EL (cell line): ENCODE measurements around the gene CCDC201.

Source experiments
- DNase-seq: peaks from one replicate; pipeline ENCODE4 v3.0.0-alpha.2; 2016

Gene CCDC201

GRCh38 chr7:45892407-45893035, 19.6 kb upstream of the CCDC201 start:
- no peak for DNase-seq

GRCh38 chr7:45891462-45892402, 18.9 kb upstream of the CCDC201 start:
- DNase-seq: no peak

GRCh38 chr7:45890902-45891461, 18.1 kb upstream of the CCDC201 start:
- DNase-seq: peak; percentile 57

- DNase-seq: no peak
Observed at GRCh38 chr7:45890125-45890901, 17.4 kb upstream of the CCDC201 start.

GRCh38 chr7:45889367-45890067, 16.6 kb upstream of the CCDC201 start:
- no peak for DNase-seq

GRCh38 chr7:45888993-45889366, 16.1 kb upstream of the CCDC201 start:
- DNase-seq: no peak

GRCh38 chr7:45888185-45888992, 15.5 kb upstream of the CCDC201 start, which contains the start of gene IGFBP1:
TSS of gene IGFBP1 (plus strand) at chr7:45888488. CDS start at chr7:45888653, 165 bp downstream.
- DNase-seq: peak; percentile 25

GRCh38 chr7:45886931-45887667, 14.2 kb upstream of the CCDC201 start:
- DNase-seq: no peak

GRCh38 chr7:45885264-45885882, 12.5 kb upstream of the CCDC201 start:
- peak; percentile 59 for DNase-seq

- DNase-seq: no peak
Observed at GRCh38 chr7:45884136-45884535, 11.3 kb upstream of the CCDC201 start.

- no peak for DNase-seq
Observed at GRCh38 chr7:45882465-45882810, 9.6 kb upstream of the CCDC201 start.

GRCh38 chr7:45881759-45882464, 9.0 kb upstream of the CCDC201 start:
- peak; percentile 47 for DNase-seq

GRCh38 chr7:45881280-45881758, 8.4 kb upstream of the CCDC201 start:
- DNase-seq: no peak

GRCh38 chr7:45880433-45880860, 7.6 kb upstream of the CCDC201 start:
- DNase-seq: no peak

GRCh38 chr7:45878457-45879144, 5.7 kb upstream of the CCDC201 start:
- no peak for DNase-seq

- DNase-seq: no peak
Observed at GRCh38 chr7:45876519-45876918, 3.6 kb upstream of the CCDC201 start.

- DNase-seq: peak; percentile 88
Observed at GRCh38 chr7:45874408-45875131, 1.7 kb upstream of the CCDC201 start.

- DNase-seq: no peak
Observed at GRCh38 chr7:45873355-45873754, 473 bp upstream of the CCDC201 start.
